CD14-positive monocyte (primary cell): ENCODE data around the gene ARID3A. TPM values are rescaled to one million over a fixed set of nuclear protein-coding genes. Genes with fewer than 3 reads are reported as not detected.

ENCODE experiments used
- DNase-seq, 3 donors: peaks; one replicate each; pipeline ENCODE4 v3.0.0-alpha.2; 2011 to 2022
- H2AFZ ChIP-seq: 2 replicates; pipeline ENCODE4 v1.6.0; 2012; ENCODE audit warnings: mild to moderate bottlenecking, low read depth, low read length, inconsistent platforms; ENCODE audit not compliant: insufficient read depth, poor library complexity, severe bottlenecking
- H3K27ac ChIP-seq, 2 donors: 1 replicate in 1 of 2; 2 replicates in 1 of 2; pipeline ENCODE4 v1.5.1; 2012 to 2013; ENCODE audit warnings: low read length in 2 of 2, control low read depth in 1 of 2, inconsistent platforms in 1 of 2, low read depth in 1 of 2, mild to moderate bottlenecking in 1 of 2
- H3K27me3 ChIP-seq, 2 donors: one replicate each; pipeline versions ENCODE4 v1.6.0 to v1.6.1; 2011 to 2013; ENCODE audit warnings: low read length in 2 of 2; ENCODE audit not compliant: control insufficient read depth in 2 of 2, insufficient read depth in 2 of 2
- H3K36me3 ChIP-seq, 2 donors: replicated peaks in 1 of 2; 1 replicate in 1 of 2; 2 replicates in 1 of 2; pipeline versions ENCODE4 v1.5.1 to v1.6.1; 2012 to 2013; ENCODE audit warnings: low read length in 2 of 2, control low read depth in 1 of 2, inconsistent platforms in 1 of 2, mild to moderate bottlenecking in 1 of 2; ENCODE audit not compliant: insufficient read depth in 2 of 2, control insufficient read depth in 1 of 2
- H3K4me1 ChIP-seq, 2 donors: 1 replicate in 1 of 2; 2 replicates in 1 of 2; pipeline versions ENCODE4 v1.5.1 to v1.6.1; 2012 to 2013; ENCODE audit warnings: low read length in 2 of 2, control low read depth in 1 of 2, inconsistent platforms in 1 of 2, mild to moderate bottlenecking in 1 of 2, moderate library complexity in 1 of 2; ENCODE audit not compliant: insufficient read depth in 2 of 2, control insufficient read depth in 1 of 2
- H3K4me2 ChIP-seq: replicated peaks from 2 replicates; pipeline ENCODE3; 2012; ENCODE audit warnings: low read length, moderate library complexity, mild to moderate bottlenecking; ENCODE audit not compliant: poor library complexity, severe bottlenecking; ENCODE audit errors: extremely low read depth
- H3K4me3 ChIP-seq, 3 experiments: fragments of 200-600 bp in 1 of 3; sonication (generic) in 1 of 3; replicated peaks in 1 of 3; 1 replicate in 2 of 3; 2 replicates in 1 of 3; pipeline ENCODE4 v1.5.1; 2011 to 2013; ENCODE audit warnings: low read length in 3 of 3, mild to moderate bottlenecking in 3 of 3, control low read depth in 2 of 3, low read depth in 2 of 3, inconsistent platforms in 1 of 3, moderate library complexity in 1 of 3
- H3K79me2 ChIP-seq: 2 replicates; pipeline ENCODE4 v1.6.0; 2012; ENCODE audit warnings: mild to moderate bottlenecking, control low read depth, inconsistent platforms, low read length, moderate library complexity; ENCODE audit not compliant: insufficient read depth
- H3K9ac ChIP-seq: 2 replicates; pipeline ENCODE4 v1.6.0; 2017; ENCODE audit warnings: low read length, mild to moderate bottlenecking; ENCODE audit not compliant: insufficient read depth, poor library complexity, severe bottlenecking
- H3K9me3 ChIP-seq, 2 donors: replicated peaks in 1 of 2; 1 replicate in 1 of 2; 2 replicates in 1 of 2; pipeline versions ENCODE4 v1.5.1 to v1.6.1; 2012 to 2013; ENCODE audit warnings: low read length in 2 of 2, control low read depth in 1 of 2; ENCODE audit not compliant: control insufficient read depth in 1 of 2, insufficient read depth in 1 of 2
- H4K20me1 ChIP-seq: 2 replicates; pipeline ENCODE4 v1.6.0; 2012; ENCODE audit warnings: mild to moderate bottlenecking, low read length, control low read depth, moderate library complexity; ENCODE audit not compliant: insufficient read depth
- H3K27ac Mint-ChIP-seq, 7 donors: one replicate each; pipeline ENCODE4 v1.8.0; 2020; ENCODE audit warnings: mild to moderate bottlenecking in 7 of 7, mixed read lengths in 7 of 7, moderate library complexity in 6 of 7, inconsistent platforms in 2 of 7
- H3K27me3 Mint-ChIP-seq, 3 donors: one replicate each; pipeline ENCODE4 v1.8.0; 2021 to 2022; ENCODE audit warnings: low read depth in 3 of 3, mild to moderate bottlenecking in 3 of 3, mixed read lengths in 3 of 3, moderate library complexity in 3 of 3, inconsistent platforms in 1 of 3
- H3K36me3 Mint-ChIP-seq, 2 donors: one replicate each; pipeline ENCODE4 v1.8.0; 2020; ENCODE audit warnings: mixed read lengths in 2 of 2, inconsistent platforms in 1 of 2, mild to moderate bottlenecking in 1 of 2
- H3K4me1 Mint-ChIP-seq: one replicate; pipeline ENCODE4 v1.8.0; 2020; ENCODE audit warnings: mild to moderate bottlenecking, mixed read lengths
- H3K4me3 Mint-ChIP-seq, 2 donors: one replicate each; pipeline ENCODE4 v1.8.0; 2020; ENCODE audit warnings: mild to moderate bottlenecking in 2 of 2, mixed read lengths in 2 of 2, moderate library complexity in 1 of 2
- H3K9me3 Mint-ChIP-seq, 7 donors: one replicate each; pipeline ENCODE4 v1.8.0; 2020 to 2022; ENCODE audit warnings: mixed read lengths in 7 of 7, mild to moderate bottlenecking in 6 of 7, moderate library complexity in 6 of 7, inconsistent platforms in 2 of 7
- CTCF ChIP-seq: fragments of 200-600 bp; IDR thresholded peaks from one replicate; pipeline ENCODE4 v1.8.0; 2022; ENCODE audit warnings: antibody characterized with exemption, mild to moderate bottlenecking
- WGBS: methylation state at CpG from one replicate; pipeline ENCODE4 v1.1.5; 2013; ENCODE audit warnings: missing lambda C conversion rate; ENCODE audit not compliant: insufficient coverage; 5-methylcytosine and 5-hydroxymethylcytosine counted together
- intact Hi-C, 2 donors: fragments of 100-400 bp; cut with micrococcal nuclease; formaldehyde crosslinking; loops; one replicate each; pipeline versions ENCODE4 v1.15.0 to v1.15.1; 2023
- polyA plus RNA-seq, 3 donors: library from polyadenylated mRNA; depleted of rRNA in 1 of 3; unstranded in 2 of 3; stranded (reverse) in 1 of 3; fragments of 300-500 nt in 2 of 3; fragments of >200 nt in 1 of 3; fragmentation: Illumina TruSeq in 2 of 3; gene quantifications; 1 replicate in 2 of 3; 2 replicates in 1 of 3; pipeline ENCODE4 v1.2.3, GENCODE V29; 2012 to 2021

The ARID3A gene
- polyA plus RNA-seq, 3 donors, result 2.1 to 41.6 (median 3.2) TPM

- peaks cover 31% of the 10 kb centered on the region for H3K4me1 Mint-ChIP-seq
- Histone ChIP-seq H3K27me3 (peaks cover 23 to 47% of the 10 kb centered on the region in 2 donors), H3K36me3 (no peaks in the 10 kb centered on the region), H3K4me2 (peak overlapping the region; percentile 59), H3K9me3 (no peaks in the 10 kb centered on the region), H4K20me1 (peaks cover 9% of the 10 kb centered on the region), H3K9ac (no peak overlapping the region), H2AFZ (no peak overlapping the region), H3K4me1 (peaks cover 41 to 61% of the 10 kb centered on the region in 2 donors), H3K4me3 (no peak overlapping the region), H3K79me2 (peaks cover 2% of the 10 kb centered on the region), H3K27ac (no peak overlapping the region)
- no peak overlapping the region for H3K27ac Mint-ChIP-seq
- H3K27me3 Mint-ChIP-seq, result peaks cover 45 to 62% (median 56%) of the 10 kb centered on the region in 3 donors
- H3K36me3 Mint-ChIP-seq, result peaks cover 0 to 2% of the 10 kb centered on the region in 2 donors
- no peak for TF ChIP-seq CTCF
- DNase-seq, result no peak
- intact Hi-C loops, result loop anchor here in 1 of 2 donors (2.0 kb wide), 1 partner anchor 64 kb away; no protein-coding TSS in a partner anchor
- under 1% methylated on average over 42 of the region's 58 CpGs for WGBS
- peaks cover 0 to 7% (median 3%) of the 10 kb centered on the region in 7 donors for H3K9me3 Mint-ChIP-seq
- peak overlapping the region in 1 of 2 donors; percentile 63 for H3K4me3 Mint-ChIP-seq
Observed at GRCh38 chr19:918481-919198, 7.2 kb upstream of the ARID3A start.

GRCh38 chr19:919199-920050 lies 6.4 kb upstream of the ARID3A start:
- no peak overlapping the region for H3K27ac ChIP-seq

More at GRCh38 chr19:919199-920050, 6.4 kb upstream of the ARID3A start:
- H2AFZ ChIP-seq, result peak overlapping the region; percentile 37
- peaks cover 9% of the 10 kb centered on the region for H4K20me1 ChIP-seq
- H3K27me3 ChIP-seq, result peaks cover 23 to 47% of the 10 kb centered on the region in 2 donors
- no peak overlapping the region for H3K9ac ChIP-seq
- no peak for TF ChIP-seq CTCF
- H3K36me3 Mint-ChIP-seq, result peaks cover 0 to 2% of the 10 kb centered on the region in 2 donors
- H3K79me2 ChIP-seq, result peaks cover 8% of the 10 kb centered on the region
- peaks cover 45 to 62% (median 56%) of the 10 kb centered on the region in 3 donors for H3K27me3 Mint-ChIP-seq
- peak overlapping the region in 1 of 3 experiments; percentile 55 for H3K4me3 ChIP-seq
- H3K4me2 ChIP-seq, result peak overlapping the region; percentile 74
- H3K4me3 Mint-ChIP-seq, result peak overlapping the region in 1 of 2 donors; percentile 63
- peaks cover 0 to 7% (median 3%) of the 10 kb centered on the region in 7 donors for H3K9me3 Mint-ChIP-seq
- WGBS, result 1% methylated on average over 66 of the region's 68 CpGs
- no peaks in the 10 kb centered on the region for H3K36me3 ChIP-seq
- H3K4me1 Mint-ChIP-seq, result peaks cover 35% of the 10 kb centered on the region
- H3K4me1 ChIP-seq, result peaks cover 47 to 62% of the 10 kb centered on the region in 2 donors
- DNase-seq, result no peak
- intact Hi-C loops, result loop anchor here (2.0 to 10.0 kb wide), 4 partner anchors 57 to 325 kb away; partner anchors contain the start of genes ATP5F1D (in 1 of the 2) and MIDN (in 1 of the 2)
- H3K9me3 ChIP-seq, result no peaks in the 10 kb centered on the region
- no peak overlapping the region for H3K27ac Mint-ChIP-seq
